Nephron (organoid): ENCODE results near the gene LGR4.

Source experiments
- H3K27ac Mint-ChIP-seq, 3 experiments: 2 replicates each; pipeline ENCODE4 v1.8.0; 2020; ENCODE audit warnings: mixed read lengths in 3 of 3, mild to moderate bottlenecking in 2 of 3, moderate library complexity in 1 of 3
- H3K27me3 Mint-ChIP-seq: 2 replicates; pipeline ENCODE4 v1.8.0; 2021; ENCODE audit warnings: low read depth, mild to moderate bottlenecking, moderate library complexity, mixed read lengths
- H3K36me3 Mint-ChIP-seq: 2 replicates; pipeline ENCODE4 v1.8.0; 2020; ENCODE audit warnings: low read depth, mixed read lengths
- H3K4me1 Mint-ChIP-seq: 2 replicates; pipeline ENCODE4 v1.8.0; 2020; ENCODE audit warnings: mixed read lengths
- H3K4me3 Mint-ChIP-seq, 3 experiments: 2 replicates each; pipeline ENCODE4 v1.8.0; 2020; ENCODE audit warnings: mild to moderate bottlenecking in 3 of 3, mixed read lengths in 3 of 3, moderate library complexity in 2 of 3
- H3K9me3 Mint-ChIP-seq: 2 replicates; pipeline ENCODE4 v1.8.0; 2020; ENCODE audit warnings: mixed read lengths
- CTCF ChIP-seq, 3 experiments: fragments of 200-600 bp; sonication (generic); IDR thresholded peaks; one replicate each; pipeline ENCODE4 v1.5.0; 2021; ENCODE audit warnings: antibody characterized with exemption in 3 of 3; ENCODE audit not compliant: unreplicated experiment in 3 of 3

The LGR4 gene

GRCh38 chr11:27362749-27363575 is 109.6 kb downstream of the LGR4 start, which contains the start of gene CCDC34:
CCDC34 (minus strand) TSS chr11:27363215; CDS start chr11:27363194, 21 bp downstream.
- peaks cover 53% of the 10 kb centered on the region for H3K4me1 Mint-ChIP-seq
- peaks cover 12% of the 10 kb centered on the region for H3K36me3 Mint-ChIP-seq
- peak within 1 kb of the TSS; percentile 97 to 98 (median 97) for H3K4me3 Mint-ChIP-seq
- H3K27me3 Mint-ChIP-seq: no peaks in the 10 kb centered on the region
- H3K27ac Mint-ChIP-seq: peak within 1 kb of the TSS; percentile 94 to 97 (median 97)
- TF ChIP-seq CTCF (IDR thresholded peaks at IDR 0.05; ENCODE audit: unreplicated experiment in 3 of 3): no peak
- H3K9me3 Mint-ChIP-seq: no peaks in the 10 kb centered on the region

DNA sequence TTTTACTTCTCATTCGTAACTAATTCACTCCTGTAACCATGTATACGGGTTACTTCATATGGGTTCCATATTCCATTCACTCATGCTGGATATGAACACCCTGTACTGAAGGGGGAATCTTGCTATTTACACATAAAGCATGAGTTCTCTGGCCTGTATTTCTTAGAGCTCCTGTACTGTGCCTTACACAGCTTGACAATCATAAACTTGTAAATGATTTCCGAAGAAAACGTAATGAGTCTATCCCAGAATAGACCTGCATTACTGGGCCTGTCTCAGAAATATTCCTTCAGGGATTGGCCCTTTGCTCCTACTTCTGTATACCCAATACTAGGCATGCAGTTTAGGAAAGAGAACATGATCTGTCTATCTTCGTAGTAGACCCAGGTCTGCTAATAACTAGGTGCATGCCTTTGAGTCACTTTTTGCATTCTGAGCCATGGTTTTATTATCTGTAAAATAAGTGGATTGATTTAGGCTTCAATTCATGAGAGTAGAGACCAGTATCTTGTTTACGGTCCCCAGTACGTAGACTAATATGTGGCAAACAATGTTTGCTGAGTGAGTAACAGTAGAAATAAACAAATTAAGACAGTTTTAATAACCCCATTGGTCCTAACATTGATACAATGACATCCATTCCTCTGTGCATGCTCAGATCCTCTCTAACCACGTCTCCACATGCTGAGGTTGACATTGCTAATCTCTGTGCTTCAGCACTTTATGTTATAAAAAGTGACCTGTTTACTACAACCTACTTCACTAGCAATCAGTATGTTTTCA is 110.8 kb downstream of the LGR4 start:
- no peaks in the 10 kb centered on the region for H3K27me3 Mint-ChIP-seq
- no peak for TF ChIP-seq CTCF (IDR thresholded peaks at IDR 0.05; ENCODE audit: unreplicated experiment in 3 of 3)
- no peaks in the 10 kb centered on the region for H3K9me3 Mint-ChIP-seq
- peaks cover 7% of the 10 kb centered on the region for H3K36me3 Mint-ChIP-seq
- peak overlapping the region; percentile 91 to 97 (median 94) for H3K27ac Mint-ChIP-seq
- peak overlapping the region; percentile 97 to 98 (median 97) for H3K4me3 Mint-ChIP-seq
- peaks cover 56% of the 10 kb centered on the region for H3K4me1 Mint-ChIP-seq

DNA sequence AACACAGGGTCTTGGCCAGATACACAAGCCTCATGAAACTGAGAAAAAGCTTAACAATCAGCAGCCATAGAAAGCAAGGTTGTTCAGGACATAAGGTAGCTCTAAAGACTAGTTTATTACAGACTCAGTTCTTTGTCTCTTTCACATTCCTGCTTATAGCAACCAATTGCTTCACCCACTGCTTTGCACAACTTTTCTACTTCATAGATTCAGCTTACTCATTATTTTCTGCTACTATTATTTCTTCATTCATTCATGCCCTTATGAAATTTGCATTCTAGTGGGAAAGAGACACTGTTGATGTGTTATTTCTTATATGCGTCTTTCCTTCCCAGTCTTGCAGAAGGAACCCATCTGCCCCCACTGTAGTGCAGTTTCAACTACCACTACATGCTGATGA is 114.3 kb downstream of the LGR4 start:
- H3K27ac Mint-ChIP-seq: peak overlapping the region in 1 of 3 experiments; percentile 3
- no peaks in the 10 kb centered on the region for H3K9me3 Mint-ChIP-seq
- no peaks in the 10 kb centered on the region for H3K27me3 Mint-ChIP-seq
- H3K4me3 Mint-ChIP-seq: peak overlapping the region in 1 of 3 experiments; percentile 1
- TF ChIP-seq CTCF (IDR thresholded peaks at IDR 0.05; ENCODE audit: unreplicated experiment in 3 of 3): no peak
- H3K36me3 Mint-ChIP-seq: peaks cover 4% of the 10 kb centered on the region
- H3K4me1 Mint-ChIP-seq: peaks cover 49% of the 10 kb centered on the region

GRCh38 chr11:27357250-27357649 is 115.3 kb downstream of the LGR4 start:
- no peak for TF ChIP-seq CTCF (IDR thresholded peaks at IDR 0.05; ENCODE audit: unreplicated experiment in 3 of 3)
- Mint-ChIP-seq H3K9me3 (no peaks in the 10 kb centered on the region), H3K27ac (peak overlapping the region in 1 of 3 experiments; percentile 9), H3K27me3 (no peaks in the 10 kb centered on the region), H3K4me1 (peaks cover 41% of the 10 kb centered on the region), H3K36me3 (peaks cover 4% of the 10 kb centered on the region), H3K4me3 (no peak overlapping the region)

GRCh38 chr11:27356624-27357222 is 115.9 kb downstream of the LGR4 start:
- no peak overlapping the region for H3K4me3 Mint-ChIP-seq
- H3K27ac Mint-ChIP-seq: no peak overlapping the region
- no peaks in the 10 kb centered on the region for H3K27me3 Mint-ChIP-seq
- H3K9me3 Mint-ChIP-seq: no peaks in the 10 kb centered on the region
- TF ChIP-seq CTCF (IDR thresholded peaks at IDR 0.05; ENCODE audit: unreplicated experiment in 3 of 3): no peak
- peaks cover 36% of the 10 kb centered on the region for H3K4me1 Mint-ChIP-seq
- H3K36me3 Mint-ChIP-seq: peaks cover 9% of the 10 kb centered on the region
